Tibial nerve (tissue), 4 donors: Measurements from ENCODE around the gene TET2. TPM values are rescaled to one million over a fixed set of nuclear protein-coding genes. Genes with fewer than 3 reads are reported as not detected.

ENCODE experiments used
- DNase-seq, 2 donors: peaks; one replicate each; pipeline ENCODE4 v3.0.0-alpha.2; 2019; ENCODE audit warnings: low spot score in 2 of 2
- H3K27ac ChIP-seq, 4 donors: fragments of 200-600 bp; sonication (generic) in 3 of 4; one replicate each; pipeline ENCODE4 v1.5.1; 2017 to 2019; ENCODE audit warnings: mild to moderate bottlenecking in 1 of 4
- H3K27me3 ChIP-seq, 2 donors: fragments of 200-600 bp; sonication (generic) in 1 of 2; one replicate each; pipeline versions ENCODE4 v1.5.1 to v1.6.0; 2017 to 2019
- H3K36me3 ChIP-seq, 3 donors: fragments of 200-600 bp; sonication (generic); one replicate each; pipeline ENCODE4 v1.5.1; 2018 to 2019
- H3K4me1 ChIP-seq, 4 donors: fragments of 200-600 bp; sonication (generic) in 3 of 4; one replicate each; pipeline ENCODE4 v1.5.1; 2017 to 2019
- H3K4me3 ChIP-seq, 4 donors: fragments of 200-600 bp; sonication (generic) in 3 of 4; one replicate each; pipeline ENCODE4 v1.5.1; 2017 to 2019; ENCODE audit warnings: mild to moderate bottlenecking in 1 of 4, moderate library complexity in 1 of 4
- H3K9me3 ChIP-seq, 4 donors: fragments of 200-600 bp; sonication (generic) in 3 of 4; one replicate each; pipeline ENCODE4 v1.5.1; 2017 to 2019
- EP300 ChIP-seq, 2 donors: sonication (generic); formaldehyde crosslinking; IDR thresholded peaks; one replicate each; pipeline ENCODE4 v1.6.1; 2017; ENCODE audit warnings: antibody characterized with exemption in 2 of 2, mild to moderate bottlenecking in 1 of 2
- POLR2A ChIP-seq, 2 donors: fragments of 450-650 bp; IDR thresholded peaks; one replicate each; pipeline ENCODE4 v1.6.1; 2017; ENCODE audit warnings: antibody characterized with exemption in 2 of 2, mild to moderate bottlenecking in 2 of 2, moderate library complexity in 2 of 2
- WGBS, 2 donors: methylation state at CpG; one replicate each; pipeline ENCODE4 v1.1.5; 2018; 5-methylcytosine and 5-hydroxymethylcytosine counted together
- total RNA-seq, 4 donors: library from RNA; depleted of rRNA; stranded (reverse); fragments of >200 nt; gene quantifications; one replicate each; pipeline ENCODE4 v1.1.0, GENCODE V29; 2016
- TF ChIP-seq, protein P1 (sequence below), 5 experiments: fragments of 200-600 bp in 3 of 5; fragments of 450-650 bp in 2 of 5; sonication (generic) in 3 of 5; IDR thresholded peaks; one replicate each; pipeline ENCODE4 v1.5.1; 2016 to 2019; ENCODE audit warnings: antibody characterized with exemption in 5 of 5, mild to moderate bottlenecking in 3 of 5, moderate library complexity in 2 of 5

Gene TET2
- total RNA-seq, 4 donors from 2014 or later, result 23.2 to 29.1 (median 24.1) TPM

DNA sequence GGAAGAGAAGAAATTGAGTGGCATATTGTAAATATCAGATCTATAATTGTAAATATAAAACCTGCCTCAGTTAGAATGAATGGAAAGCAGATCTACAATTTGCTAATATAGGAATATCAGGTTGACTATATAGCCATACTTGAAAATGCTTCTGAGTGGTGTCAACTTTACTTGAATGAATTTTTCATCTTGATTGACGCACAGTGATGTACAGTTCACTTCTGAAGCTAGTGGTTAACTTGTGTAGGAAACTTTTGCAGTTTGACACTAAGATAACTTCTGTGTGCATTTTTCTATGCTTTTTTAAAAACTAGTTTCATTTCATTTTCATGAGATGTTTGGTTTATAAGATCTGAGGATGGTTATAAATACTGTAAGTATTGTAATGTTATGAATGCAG is 132.6 kb downstream of the TET2 start:
- 100% methylated on average over 1 of the region's 1 CpG for WGBS, 2 donors
- Histone ChIP-seq H3K4me1 (no peaks in the 10 kb centered on the region), H3K9me3 (no peaks in the 10 kb centered on the region)

DNA sequence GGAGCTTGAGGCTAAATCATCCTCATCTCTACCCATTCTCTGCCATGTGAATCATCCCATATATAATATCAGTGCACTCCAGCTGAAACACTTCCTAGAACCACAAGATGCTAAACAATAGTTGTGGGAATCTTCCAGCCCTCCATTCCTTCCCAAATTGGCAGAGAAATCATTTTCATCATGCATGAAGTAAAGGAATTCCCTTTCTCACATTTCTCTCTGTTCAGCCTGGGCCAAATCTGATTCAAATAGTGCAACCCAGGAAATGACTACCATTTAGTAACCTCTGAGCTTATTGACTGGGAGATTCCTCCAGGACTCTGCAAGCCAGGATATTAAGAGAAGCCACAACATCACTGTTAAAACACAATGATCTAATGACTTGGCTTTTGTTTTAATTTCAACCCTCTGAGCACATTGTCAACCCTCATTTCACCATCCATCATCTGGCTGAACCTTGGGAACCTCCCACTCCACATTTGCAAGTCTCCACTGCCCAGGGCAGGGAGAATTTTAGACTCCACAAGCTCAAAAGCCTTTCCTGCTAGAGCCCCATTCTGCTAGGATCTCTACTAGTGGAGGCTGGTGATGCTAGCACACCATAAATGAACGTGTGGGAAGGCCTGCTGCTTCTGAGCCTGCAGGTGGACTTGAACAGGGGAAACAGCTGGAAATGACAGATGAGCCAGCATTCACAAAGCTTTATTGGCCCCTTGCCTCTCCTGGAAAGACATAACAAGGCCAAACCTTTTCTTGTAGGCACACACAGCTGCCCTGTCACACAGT is 133.9 kb downstream of the TET2 start:
- Histone ChIP-seq H3K4me3 (no peak overlapping the region), H3K27me3 (no peaks in the 10 kb centered on the region), H3K36me3 (peaks cover 0 to 14% (median 2%) of the 10 kb centered on the region in 3 donors), H3K27ac (no peak overlapping the region), H3K4me1 (no peaks in the 10 kb centered on the region), H3K9me3 (no peaks in the 10 kb centered on the region)
- DNase-seq, result no peak
- TF ChIP-seq, protein P1, sequence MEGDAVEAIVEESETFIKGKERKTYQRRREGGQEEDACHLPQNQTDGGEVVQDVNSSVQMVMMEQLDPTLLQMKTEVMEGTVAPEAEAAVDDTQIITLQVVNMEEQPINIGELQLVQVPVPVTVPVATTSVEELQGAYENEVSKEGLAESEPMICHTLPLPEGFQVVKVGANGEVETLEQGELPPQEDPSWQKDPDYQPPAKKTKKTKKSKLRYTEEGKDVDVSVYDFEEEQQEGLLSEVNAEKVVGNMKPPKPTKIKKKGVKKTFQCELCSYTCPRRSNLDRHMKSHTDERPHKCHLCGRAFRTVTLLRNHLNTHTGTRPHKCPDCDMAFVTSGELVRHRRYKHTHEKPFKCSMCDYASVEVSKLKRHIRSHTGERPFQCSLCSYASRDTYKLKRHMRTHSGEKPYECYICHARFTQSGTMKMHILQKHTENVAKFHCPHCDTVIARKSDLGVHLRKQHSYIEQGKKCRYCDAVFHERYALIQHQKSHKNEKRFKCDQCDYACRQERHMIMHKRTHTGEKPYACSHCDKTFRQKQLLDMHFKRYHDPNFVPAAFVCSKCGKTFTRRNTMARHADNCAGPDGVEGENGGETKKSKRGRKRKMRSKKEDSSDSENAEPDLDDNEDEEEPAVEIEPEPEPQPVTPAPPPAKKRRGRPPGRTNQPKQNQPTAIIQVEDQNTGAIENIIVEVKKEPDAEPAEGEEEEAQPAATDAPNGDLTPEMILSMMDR (IDR thresholded peaks at IDR 0.05), result no peak
- TF ChIP-seq POLR2A (IDR thresholded peaks at IDR 0.05), result no peak
- TF ChIP-seq EP300 (IDR thresholded peaks at IDR 0.05), result no peak
- 40 to 42% methylated on average over 1 of the region's 1 CpG for WGBS, 2 donors

More for the DNA sequence above, 132.6 kb downstream of the TET2 start:
- no peak for DNase-seq
- Histone ChIP-seq H3K36me3 (peaks cover 0 to 27% (median 2%) of the 10 kb centered on the region in 3 donors), H3K27me3 (no peaks in the 10 kb centered on the region), H3K27ac (no peak overlapping the region), H3K4me3 (no peak overlapping the region)
- no peak for TF ChIP-seq POLR2A (IDR thresholded peaks at IDR 0.05)
- TF ChIP-seq, protein P1 (IDR thresholded peaks at IDR 0.05), result no peak
- TF ChIP-seq EP300 (IDR thresholded peaks at IDR 0.05), result no peak

DNA sequence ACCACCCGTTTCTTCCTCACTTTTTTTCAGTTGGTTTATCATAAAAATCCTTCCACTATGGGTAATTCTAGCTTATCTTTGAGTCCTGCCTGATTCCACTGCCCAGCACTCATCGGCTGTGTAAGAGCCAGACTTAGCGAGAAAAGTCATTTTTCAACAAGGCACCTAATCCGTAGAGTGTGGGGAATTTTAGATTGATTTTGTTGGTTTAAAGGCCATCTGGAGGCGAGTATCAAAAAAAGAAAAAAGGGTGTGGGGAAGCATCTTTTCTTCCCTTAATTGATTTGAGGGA is 134.4 kb downstream of the TET2 start:
- DNase-seq, result no peak
- Histone ChIP-seq H3K4me3 (no peak overlapping the region), H3K4me1 (no peaks in the 10 kb centered on the region), H3K36me3 (peaks cover 0 to 9% (median 2%) of the 10 kb centered on the region in 3 donors), H3K9me3 (no peaks in the 10 kb centered on the region), H3K27me3 (no peaks in the 10 kb centered on the region), H3K27ac (no peak overlapping the region)
- TF ChIP-seq, protein P1 (IDR thresholded peaks at IDR 0.05), result no peak
- TF ChIP-seq EP300 (IDR thresholded peaks at IDR 0.05) (no peak), POLR2A (IDR thresholded peaks at IDR 0.05) (no peak)
- 82 to 86% methylated on average over 5 of the region's 5 CpGs for WGBS, 2 donors

DNA sequence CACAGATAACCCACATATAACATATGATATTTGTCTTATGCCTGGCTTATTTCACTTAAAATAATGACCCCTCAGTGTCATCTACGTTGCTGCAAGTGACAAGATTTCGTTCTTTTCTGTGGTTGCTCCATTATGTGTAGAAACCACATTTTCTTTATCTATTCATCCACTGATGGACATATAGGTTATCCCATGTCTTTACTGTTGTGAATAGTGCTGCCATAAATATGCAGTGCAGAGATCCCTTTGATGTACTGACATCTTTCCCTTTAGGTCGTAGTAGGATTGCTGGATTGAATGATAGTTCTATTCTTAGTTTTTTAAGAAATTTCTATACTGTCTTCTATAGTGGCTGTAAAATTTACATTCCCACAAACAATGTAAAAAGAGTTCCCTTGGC is 135.8 kb downstream of the TET2 start:
- DNase-seq, result no peak
- TF ChIP-seq POLR2A (IDR thresholded peaks at IDR 0.05), result no peak
- TF ChIP-seq, protein P1 (IDR thresholded peaks at IDR 0.05), result no peak
- TF ChIP-seq EP300 (IDR thresholded peaks at IDR 0.05), result no peak
- no peak overlapping the region for H3K27ac ChIP-seq
- H3K4me3 ChIP-seq, result no peak overlapping the region
- no peaks in the 10 kb centered on the region for H3K27me3 ChIP-seq
- WGBS, 2 donors, result 83 to 94% methylated on average over 3 of the region's 3 CpGs
- H3K36me3 ChIP-seq, result no peaks in the 10 kb centered on the region
- H3K4me1 ChIP-seq, result no peaks in the 10 kb centered on the region
- H3K9me3 ChIP-seq, result peaks cover 0 to 2% (median 0%) of the 10 kb centered on the region in 4 donors

DNA sequence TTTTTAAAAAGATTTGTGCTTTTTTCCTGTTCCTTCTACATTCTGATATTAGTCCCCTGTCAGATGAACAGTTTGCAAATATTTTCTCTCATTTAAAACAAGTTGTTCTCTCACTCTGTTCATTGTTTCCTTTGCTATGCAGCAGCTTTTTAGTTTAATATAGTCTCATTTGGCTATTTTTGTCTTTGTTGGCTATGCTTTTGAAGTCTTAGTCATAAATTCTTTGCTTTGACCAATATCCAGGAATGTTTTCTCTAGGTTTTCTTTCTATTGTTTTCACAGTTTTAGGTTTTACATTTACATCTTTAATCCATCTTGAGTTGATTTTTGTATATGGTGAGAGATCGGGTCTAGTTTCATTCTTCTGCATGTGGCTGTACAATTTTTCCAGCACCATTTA is 136.8 kb downstream of the TET2 start:
- Histone ChIP-seq H3K27me3 (no peaks in the 10 kb centered on the region), H3K4me3 (no peak overlapping the region), H3K36me3 (no peaks in the 10 kb centered on the region), H3K4me1 (no peaks in the 10 kb centered on the region), H3K27ac (no peak overlapping the region), H3K9me3 (peaks cover 0 to 12% (median 4%) of the 10 kb centered on the region in 4 donors)
- TF ChIP-seq POLR2A (IDR thresholded peaks at IDR 0.05) (no peak), EP300 (IDR thresholded peaks at IDR 0.05) (no peak)
- TF ChIP-seq, protein P1 (IDR thresholded peaks at IDR 0.05), result no peak
- 53 to 72% methylated on average over 1 of the region's 1 CpG for WGBS, 2 donors
- DNase-seq, result no peak
